Astrocyte of the cerebellum (primary cell): Measurements from ENCODE around the gene PLXDC2.

Experiments
- DNase-seq: peaks from one replicate; pipeline ENCODE4 v3.0.0-alpha.2; 2011; ENCODE audit warnings: low read depth
- H3K4me3 ChIP-seq: 2 replicates; pipeline ENCODE4 v1.5.1; 2011; ENCODE audit warnings: mild to moderate bottlenecking, low read depth, low read length, moderate library complexity
- CTCF ChIP-seq: IDR thresholded peaks from 2 replicates; pipeline ENCODE4 v1.5.1; 2012; ENCODE audit warnings: low read length, low read depth, moderate library complexity, mild to moderate bottlenecking; ENCODE audit errors: missing control alignments
- in situ Hi-C: cut with HindIII; loops from 2 replicates; pipeline ENCODE4 v1.10.0; 2017; ENCODE audit warnings: low sequenced_read_pairs

PLXDC2 gene

GRCh38 chr10:19877466-19878255 lies 61.4 kb downstream of the PLXDC2 start:
- in situ Hi-C loops: no loop called here
- no peak overlapping the region for H3K4me3 ChIP-seq
- no peak for DNase-seq
- TF ChIP-seq CTCF: no peak

GRCh38 chr10:19882621-19883020 lies 66.4 kb downstream of the PLXDC2 start:
- TF ChIP-seq CTCF: no peak
- in situ Hi-C loops: no loop called here
- no peak for DNase-seq
- H3K4me3 ChIP-seq: no peak overlapping the region

- in situ Hi-C loops: no loop called here
- DNase-seq: no peak
- H3K4me3 ChIP-seq: no peak overlapping the region
- no peak for TF ChIP-seq CTCF
These were observed 71.9 kb downstream of the PLXDC2 start for GRCh38 chr10:19888061-19888660.

- no peak for DNase-seq
- H3K4me3 ChIP-seq: no peak overlapping the region
- no peak for TF ChIP-seq CTCF
- in situ Hi-C loops: no loop called here
These were observed 73.0 kb downstream of the PLXDC2 start for GRCh38 chr10:19889256-19889655.

GRCh38 chr10:19891429-19891828 lies 75.2 kb downstream of the PLXDC2 start:
- DNase-seq: no peak
- in situ Hi-C loops: no loop called here
- no peak for TF ChIP-seq CTCF
- H3K4me3 ChIP-seq: no peak overlapping the region

- no peak overlapping the region for H3K4me3 ChIP-seq
- in situ Hi-C loops: no loop called here
- DNase-seq: no peak
- no peak for TF ChIP-seq CTCF
These were observed 76.0 kb downstream of the PLXDC2 start for GRCh38 chr10:19892270-19892669.
